ENCODE measurements around the gene PARP9. TPM values are rescaled to one million over a fixed set of nuclear protein-coding genes. Genes with fewer than 3 reads are reported as not detected.

PARP9 gene
- total and polyA plus RNA-seq, 10 of the 15 experiments (the other 5 are each of a cell fraction or from before 2014, with no cell fraction given): 34.0 to 122 (median 46.1) TPM

DNA sequence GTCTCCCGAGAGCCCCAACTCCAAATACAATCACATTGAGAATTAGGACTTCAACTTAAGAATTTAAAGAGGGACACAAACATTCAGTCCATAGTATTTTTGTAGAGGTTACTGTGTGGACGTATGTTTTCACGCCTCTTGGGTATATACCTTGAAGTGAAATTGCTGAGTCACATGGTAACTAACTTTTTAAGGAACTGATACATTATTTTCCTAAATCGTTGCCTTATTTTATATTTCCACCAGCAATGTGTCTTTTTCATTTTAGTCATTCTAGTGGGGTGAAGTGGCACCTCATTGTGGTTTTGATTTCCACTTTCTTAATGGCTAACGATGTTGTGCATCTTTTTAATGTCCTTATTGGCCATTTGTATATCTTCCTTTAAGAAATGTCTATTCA lies 25.2 kb upstream of the PARP9 start:
- DNase-seq (ENCODE audit: low read depth, low spot score): peak; percentile 59
- no TSS peak for BruUV-seq (replicated peaks)
- no peak overlapping the region; the same call in none of the 2 replicates for H3K27ac ChIP-seq (ENCODE audit: control insufficient read depth, insufficient read depth)
- intact Hi-C loops (cut with micrococcal nuclease; ENCODE audit: unreplicated experiment) (no loop called here), in situ Hi-C loops (cut with MboI) (no loop called here)
- SMC1A ChIA-PET (ENCODE audit: uncharacterized antibody, unreplicated experiment): interaction anchor here (1.0 to 3.1 kb wide), 3 partner anchors 11 to 90 kb away, joined by 3 to 9 read pairs (median 6); no protein-coding TSS in a partner anchor
- peaks cover 16% of the 10 kb centered on the region; the same call in 2 of the 3 replicates for H3K9me3 ChIP-seq (replicated peaks; ENCODE audit: control insufficient read depth, insufficient read depth, low read length)
- peak overlapping the region; percentile 68 for H3K4me2 ChIP-seq (ENCODE audit: control insufficient read depth, insufficient read depth)
- no peak overlapping the region for H3K9ac ChIP-seq (ENCODE audit: control insufficient read depth, insufficient read depth, low read length)
- H3K27me3 ChIP-seq (replicated peaks in 1 of 2; ENCODE audit: control insufficient read depth in 2 of 2, insufficient read depth in 2 of 2, low read length in 1 of 2): no peaks in the 10 kb centered on the region
- RAD21 ChIA-PET (ENCODE audit: unreplicated experiment): no interaction called here
- POLR2A ChIA-PET: interaction anchor here (3.5 kb wide), 1 partner anchor 11 kb away, joined by 15 read pairs; the partner anchor contains the start of gene PARP15
- no peaks in the 10 kb centered on the region for H4K20me1 ChIP-seq (ENCODE audit: control insufficient read depth, insufficient read depth)
- no peak overlapping the region for H3K4me3 ChIP-seq
- ATAC-seq: peak; percentile 88
- CTCF ChIA-PET: interaction anchor here (1.6 kb wide), 1 partner anchor 90 kb away, joined by 4 read pairs; no protein-coding TSS in a partner anchor
- no peak overlapping the region; the same call in 1 of the 2 replicates for H2AFZ ChIP-seq (ENCODE audit: control insufficient read depth, low read depth, low read length)
- H3K79me2 ChIP-seq (ENCODE audit: control insufficient read depth, insufficient read depth, low read length): peaks cover 6% of the 10 kb centered on the region
- FAIRE-seq: peak; percentile 93
- no peaks in the 10 kb centered on the region for H3K36me3 ChIP-seq (ENCODE audit: control insufficient read depth in 2 of 2, insufficient read depth in 2 of 2, low read length in 1 of 2)
- 34% methylated on average over 5 of the region's 5 CpGs for WGBS (ENCODE audit: insufficient coverage, insufficient replicate concordance, low lambda C conversion rate, missing lambda C conversion rate)
- peaks cover 4% of the 10 kb centered on the region; the same call in 1 of the 2 replicates for H3K4me1 ChIP-seq (ENCODE audit: control insufficient read depth, insufficient read depth, low read length)
- TF ChIP-seq FOXM1 (IDR thresholded peaks at IDR 0.05; ENCODE audit: low read depth, low read length): peak; percentile 85; the same call in 1 of the 2 replicates
- peak; percentile 57; the same call in 1 of the 2 replicates for TF ChIP-seq IRF4 (IDR thresholded peaks at IDR 0.05; ENCODE audit: low read depth, low read length)
- peak; percentile 22 for TF ChIP-seq KLF5 (IDR thresholded peaks at IDR 0.05; ENCODE audit: partially characterized antibody)
- peak; percentile 94 for TF ChIP-seq NFIC (IDR thresholded peaks at IDR 0.05; ENCODE audit: low read depth, low read length)
- peak; percentile 84; the same call in 1 of the 2 replicates for TF ChIP-seq MTA3 (IDR thresholded peaks at IDR 0.05; ENCODE audit: borderline replicate concordance, low read length)
- TF ChIP-seq, protein P1, sequence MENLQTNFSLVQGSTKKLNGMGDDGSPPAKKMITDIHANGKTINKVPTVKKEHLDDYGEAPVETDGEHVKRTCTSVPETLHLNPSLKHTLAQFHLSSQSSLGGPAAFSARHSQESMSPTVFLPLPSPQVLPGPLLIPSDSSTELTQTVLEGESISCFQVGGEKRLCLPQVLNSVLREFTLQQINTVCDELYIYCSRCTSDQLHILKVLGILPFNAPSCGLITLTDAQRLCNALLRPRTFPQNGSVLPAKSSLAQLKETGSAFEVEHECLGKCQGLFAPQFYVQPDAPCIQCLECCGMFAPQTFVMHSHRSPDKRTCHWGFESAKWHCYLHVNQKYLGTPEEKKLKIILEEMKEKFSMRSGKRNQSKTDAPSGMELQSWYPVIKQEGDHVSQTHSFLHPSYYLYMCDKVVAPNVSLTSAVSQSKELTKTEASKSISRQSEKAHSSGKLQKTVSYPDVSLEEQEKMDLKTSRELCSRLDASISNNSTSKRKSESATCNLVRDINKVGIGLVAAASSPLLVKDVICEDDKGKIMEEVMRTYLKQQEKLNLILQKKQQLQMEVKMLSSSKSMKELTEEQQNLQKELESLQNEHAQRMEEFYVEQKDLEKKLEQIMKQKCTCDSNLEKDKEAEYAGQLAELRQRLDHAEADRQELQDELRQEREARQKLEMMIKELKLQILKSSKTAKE (IDR thresholded peaks at IDR 0.05; ENCODE audit: low read depth, poor library complexity, severe bottlenecking): peak; percentile 70
- TF ChIP-seq DPF2 (IDR thresholded peaks at IDR 0.05): peak; percentile 94
- TF ChIP-seq, protein P2, sequence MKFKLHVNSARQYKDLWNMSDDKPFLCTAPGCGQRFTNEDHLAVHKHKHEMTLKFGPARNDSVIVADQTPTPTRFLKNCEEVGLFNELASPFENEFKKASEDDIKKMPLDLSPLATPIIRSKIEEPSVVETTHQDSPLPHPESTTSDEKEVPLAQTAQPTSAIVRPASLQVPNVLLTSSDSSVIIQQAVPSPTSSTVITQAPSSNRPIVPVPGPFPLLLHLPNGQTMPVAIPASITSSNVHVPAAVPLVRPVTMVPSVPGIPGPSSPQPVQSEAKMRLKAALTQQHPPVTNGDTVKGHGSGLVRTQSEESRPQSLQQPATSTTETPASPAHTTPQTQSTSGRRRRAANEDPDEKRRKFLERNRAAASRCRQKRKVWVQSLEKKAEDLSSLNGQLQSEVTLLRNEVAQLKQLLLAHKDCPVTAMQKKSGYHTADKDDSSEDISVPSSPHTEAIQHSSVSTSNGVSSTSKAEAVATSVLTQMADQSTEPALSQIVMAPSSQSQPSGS (IDR thresholded peaks at IDR 0.05; ENCODE audit: low read length): peak; percentile 83
- peak; percentile 65; the same call in 1 of the 2 replicates for TF ChIP-seq MEF2A (IDR thresholded peaks at IDR 0.05; ENCODE audit: insufficient read depth, low read depth, low read length)
- TF ChIP-seq, protein P3, sequence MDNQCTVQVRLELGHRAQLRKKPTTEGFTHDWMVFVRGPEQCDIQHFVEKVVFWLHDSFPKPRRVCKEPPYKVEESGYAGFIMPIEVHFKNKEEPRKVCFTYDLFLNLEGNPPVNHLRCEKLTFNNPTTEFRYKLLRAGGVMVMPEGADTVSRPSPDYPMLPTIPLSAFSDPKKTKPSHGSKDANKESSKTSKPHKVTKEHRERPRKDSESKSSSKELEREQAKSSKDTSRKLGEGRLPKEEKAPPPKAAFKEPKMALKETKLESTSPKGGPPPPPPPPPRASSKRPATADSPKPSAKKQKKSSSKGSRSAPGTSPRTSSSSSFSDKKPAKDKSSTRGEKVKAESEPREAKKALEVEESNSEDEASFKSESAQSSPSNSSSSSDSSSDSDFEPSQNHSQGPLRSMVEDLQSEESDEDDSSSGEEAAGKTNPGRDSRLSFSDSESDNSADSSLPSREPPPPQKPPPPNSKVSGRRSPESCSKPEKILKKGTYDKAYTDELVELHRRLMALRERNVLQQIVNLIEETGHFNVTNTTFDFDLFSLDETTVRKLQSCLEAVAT (IDR thresholded peaks at IDR 0.05): no peak
- no peak for TF ChIP-seq RBBP5 (conservative IDR thresholded peaks at IDR 0.05)
- peak; percentile 99 for TF ChIP-seq BACH1 (IDR thresholded peaks at IDR 0.05; ENCODE audit: borderline replicate concordance)
- peak; percentile 83; the same call in 1 of the 2 replicates for TF ChIP-seq ZNF217 (IDR thresholded peaks at IDR 0.05)
- TF ChIP-seq CBFB (IDR thresholded peaks at IDR 0.05; ENCODE audit: low read depth): peak; percentile 34; the same call in 1 of the 2 replicates
- TF ChIP-seq EP300 (IDR thresholded peaks at IDR 0.05; ENCODE audit: borderline replicate concordance in 1 of 2, control insufficient read depth in 1 of 2, low read depth in 2 of 2, low read length in 2 of 2): peak in 1 of 2 experiments; percentile 73; a peak in 2 of 4 replicates
- TF ChIP-seq BMI1 (IDR thresholded peaks at IDR 0.05; ENCODE audit: borderline replicate concordance): peak; percentile 72; the same call in 1 of the 2 replicates
- TF ChIP-seq GATAD2B (conservative IDR thresholded peaks at IDR 0.05; ENCODE audit: low read depth): 0 out of 2 replicates have a peak, but pooled peaks have one; percentile 32
- TF ChIP-seq CHD1 (IDR thresholded peaks at IDR 0.05; ENCODE audit: low read depth, low read length): no peak

All from GM12878 (cell line).